PC-3 (cell line): ENCODE measurements around the gene SLC7A6. TPM values are rescaled to one million over a fixed set of nuclear protein-coding genes. Genes with fewer than 3 reads are reported as not detected.

Source experiments
- ATAC-seq: fragments of 200-7000 bp; cut with Tn5 transposase; 2 replicates; pipeline ENCODE4 v1.9.1; 2020; ENCODE audit warnings: mild to moderate bottlenecking, moderate library complexity
- BruUV-seq: library from RNA; stranded (reverse); fragments of 400-500 nt; replicated peaks from 2 replicates; lab custom pipeline; 2021; lab: Mats Ljungman, UMichigan
- CTCF ChIA-PET: fragments of 300-600 bp; sonication (Branson Sonifier 250); formaldehyde crosslinking; loops from one replicate; lab custom pipeline; 2022; ENCODE audit warnings: antibody characterized with exemption; lab: Charles Lee
- POLR2A ChIA-PET: fragments of 300-600 bp; sonication (Branson Sonifier 250); formaldehyde crosslinking; loops from one replicate; lab custom pipeline; 2022; ENCODE audit warnings: antibody characterized with exemption; ENCODE audit not compliant: unreplicated experiment; lab: Charles Lee
- DNase-seq: peaks from one replicate; pipeline ENCODE4 v3.0.0-alpha.2; 2015
- H2AFZ ChIP-seq: fragments of 300-600 bp; sonication (generic); 2 replicates; pipeline ENCODE4 v1.6.0; 2016; ENCODE audit warnings: antibody characterized with exemption, low read length
- H3F3A ChIP-seq: fragments of 300-600 bp; sonication (generic); one replicate; pipeline ENCODE4 v1.6.0; 2017; ENCODE audit warnings: antibody characterized with exemption, low read length, control low read depth, mild to moderate bottlenecking; ENCODE audit not compliant: unreplicated experiment
- H3K27ac ChIP-seq: fragments of 300-600 bp; sonication (generic); 2 replicates; pipeline ENCODE4 v1.5.1; 2016; ENCODE audit warnings: mild to moderate bottlenecking, low read length
- H3K27me3 ChIP-seq: fragments of 300-600 bp; sonication (generic); 2 replicates; pipeline ENCODE4 v1.6.1; 2016; ENCODE audit warnings: low read length, mixed read lengths
- H3K36me3 ChIP-seq: fragments of 300-600 bp; sonication (generic); 2 replicates; pipeline ENCODE4 v1.6.1; 2016; ENCODE audit warnings: low read depth, mixed run types, low read length, mixed read lengths
- H3K4me1 ChIP-seq: fragments of 300-600 bp; sonication (generic); 2 replicates; pipeline ENCODE4 v1.5.1; 2016; ENCODE audit warnings: low read length; ENCODE audit not compliant: insufficient read depth
- H3K4me2 ChIP-seq: fragments of 300-600 bp; sonication (generic); 2 replicates; pipeline ENCODE4 v1.6.0; 2016; ENCODE audit warnings: low read length
- H3K4me3 ChIP-seq: fragments of 300-600 bp; sonication (generic); 2 replicates; pipeline ENCODE4 v1.5.1; 2016; ENCODE audit warnings: mild to moderate bottlenecking, low read length, mixed read lengths
- H3K79me2 ChIP-seq: fragments of 300-600 bp; sonication (generic); 2 replicates; pipeline ENCODE4 v1.6.1; 2017; ENCODE audit warnings: low read length, mixed read lengths
- H3K9ac ChIP-seq: fragments of 300-600 bp; sonication (generic); 2 replicates; pipeline ENCODE4 v1.6.0; 2016; ENCODE audit warnings: mild to moderate bottlenecking, low read length
- H3K9me2 ChIP-seq: fragments of 300-600 bp; sonication (generic); replicated peaks from 2 replicates; pipeline ENCODE4 v1.6.1; 2016; ENCODE audit warnings: mixed run types, low read length, mixed read lengths
- H3K9me3 ChIP-seq: fragments of 300-600 bp; sonication (generic); 2 replicates; pipeline ENCODE4 v1.6.1; 2016; ENCODE audit warnings: low read length, mixed read lengths
- H4K20me1 ChIP-seq: fragments of 300-600 bp; sonication (generic); 2 replicates; pipeline ENCODE4 v1.6.1; 2016; ENCODE audit warnings: low read length, mixed read lengths
- CTCF ChIP-seq: fragments of 300-600 bp; sonication (generic); conservative IDR thresholded peaks from 2 replicates; pipeline ENCODE4 v1.5.1; 2017; ENCODE audit warnings: antibody characterized with exemption, low read depth, mild to moderate bottlenecking, low read length
- EZH2 ChIP-seq: fragments of 300-600 bp; sonication (generic); IDR thresholded peaks from one replicate; pipeline ENCODE4 v1.6.1; 2017; ENCODE audit warnings: antibody characterized with exemption, mild to moderate bottlenecking, low read length; ENCODE audit not compliant: unreplicated experiment
- EZH2phosphoT487 ChIP-seq: fragments of 300-600 bp; sonication (generic); IDR thresholded peaks from 2 replicates; pipeline ENCODE4 v1.6.1; 2018; ENCODE audit warnings: mild to moderate bottlenecking, antibody characterized with exemption, low read length, borderline replicate concordance
- intact Hi-C: fragments of 100-400 bp; cut with micrococcal nuclease; formaldehyde crosslinking; loops from 2 replicates; pipeline ENCODE4 v1.9.0; 2023
- total RNA-seq: library from RNA; depleted of rRNA; stranded (reverse); fragments of >200 nt; gene quantifications from 2 replicates; pipeline ENCODE4 v1.2.3, GENCODE V29; 2014

SLC7A6 gene
- total RNA-seq, 1 experiment from 2014 or later, result 24.7 TPM

GRCh38 chr16:68335175-68335574 is 70.8 kb downstream of the SLC7A6 start:
- intact Hi-C loops, result no loop called here
- Histone ChIP-seq H3K4me2 (no peak overlapping the region), H3K9ac (no peak overlapping the region), H3K9me3 (no peaks in the 10 kb centered on the region), H3K27me3 (no peaks in the 10 kb centered on the region), H3K4me3 (no peak overlapping the region), H3K9me2 (no peaks in the 10 kb centered on the region), H3K4me1 (no peaks in the 10 kb centered on the region), H2AFZ (no peak overlapping the region), H3K36me3 (peaks cover 6% of the 10 kb centered on the region; the same call in 1 of the 2 replicates), H3F3A (no peaks in the 10 kb centered on the region), H4K20me1 (no peaks in the 10 kb centered on the region), H3K79me2 (no peaks in the 10 kb centered on the region), H3K27ac (no peak overlapping the region)
- ATAC-seq (no peak; the same call in 1 of the 2 replicates), DNase-seq (no peak)
- TF ChIP-seq CTCF (no peak), EZH2 (no peak), EZH2phosphoT487 (no peak)
- ChIA-PET CTCF (no interaction called here), POLR2A (no interaction called here)
- no TSS peak for BruUV-seq

- ATAC-seq (no peak), DNase-seq (no peak)
- Histone ChIP-seq H4K20me1 (no peaks in the 10 kb centered on the region), H3K27ac (no peak overlapping the region), H3K9ac (no peak overlapping the region), H3K4me2 (no peak overlapping the region), H3K9me3 (no peaks in the 10 kb centered on the region), H3F3A (no peaks in the 10 kb centered on the region), H3K79me2 (no peaks in the 10 kb centered on the region), H3K9me2 (no peaks in the 10 kb centered on the region), H3K4me1 (no peaks in the 10 kb centered on the region), H2AFZ (no peak overlapping the region), H3K27me3 (no peaks in the 10 kb centered on the region), H3K36me3 (peaks cover 6% of the 10 kb centered on the region; the same call in 1 of the 2 replicates), H3K4me3 (no peak overlapping the region)
- intact Hi-C loops, result no loop called here
- no peak for TF ChIP-seq EZH2
- ChIA-PET CTCF (no interaction called here), POLR2A (no interaction called here)
- no TSS peak for BruUV-seq
Observed at GRCh38 chr16:68338326-68339119, 74.2 kb downstream of the SLC7A6 start.

- ATAC-seq, result no peak
- H3K4me2 ChIP-seq, result no peak overlapping the region
- POLR2A ChIA-PET, result no interaction called here
Observed at GRCh38 chr16:68339214-68339613, 74.9 kb downstream of the SLC7A6 start.

More at GRCh38 chr16:68339214-68339613, 74.9 kb downstream of the SLC7A6 start:
- Histone ChIP-seq H3K4me1 (no peaks in the 10 kb centered on the region), H2AFZ (no peak overlapping the region), H3K9me3 (no peaks in the 10 kb centered on the region), H3K27me3 (no peaks in the 10 kb centered on the region), H3K9ac (no peak overlapping the region), H3K79me2 (no peaks in the 10 kb centered on the region), H4K20me1 (no peaks in the 10 kb centered on the region), H3F3A (no peaks in the 10 kb centered on the region), H3K9me2 (no peaks in the 10 kb centered on the region), H3K36me3 (peaks cover 6% of the 10 kb centered on the region; the same call in 1 of the 2 replicates), H3K27ac (no peak overlapping the region), H3K4me3 (no peak overlapping the region)
- no TSS peak for BruUV-seq
- CTCF ChIA-PET, result no interaction called here
- DNase-seq, result no peak
- intact Hi-C loops, result no loop called here
- TF ChIP-seq CTCF, result no peak
- TF ChIP-seq EZH2, result no peak
- TF ChIP-seq EZH2phosphoT487, result no peak
